Naive thymus-derived CD4-positive, alpha-beta T cell (primary cell): ENCODE measurements around the gene PCDHGB1. TPM values are rescaled to one million over a fixed set of nuclear protein-coding genes. Genes with fewer than 3 reads are reported as not detected.
"Not testable (repeated sequence)": the region's sequence is repeated elsewhere in the genome, so short reads cannot be mapped to it uniquely, and the experiment has no call there.

Experiments
- ATAC-seq: fragments of 150-1000 bp; cut with Tn5 transposase; 2 replicates; pipeline ENCODE4 v1.10.0; 2021; ENCODE audit warnings: mild to moderate bottlenecking, moderate library complexity
- CTCF ChIA-PET: fragments of 350-600 bp; sonication (Branson Sonifier 250); formaldehyde crosslinking; loops from one replicate; lab custom pipeline; 2021; ENCODE audit warnings: antibody characterized with exemption; lab: Charles Lee
- POLR2A ChIA-PET: fragments of 350-600 bp; sonication (Branson Sonifier 250); formaldehyde crosslinking; loops from one replicate; lab custom pipeline; 2021; ENCODE audit warnings: antibody characterized with exemption, inconsistent platforms; lab: Charles Lee
- DNase-seq, 9 donors: peaks; one replicate each; pipeline versions ENCODE4 v3.0.0 to v3.0.0-alpha.2; 2020 to 2022; ENCODE audit warnings: mixed read lengths in 1 of 9
- H3K27ac ChIP-seq: one replicate; pipeline ENCODE4 v1.7.0; 2013; ENCODE audit warnings: mild to moderate bottlenecking, low read depth, low read length, moderate library complexity
- H3K27me3 ChIP-seq, 2 donors: one replicate each; pipeline ENCODE4 v1.7.0; 2013; ENCODE audit warnings: low read length in 2 of 2, mild to moderate bottlenecking in 2 of 2, moderate library complexity in 2 of 2; ENCODE audit not compliant: control insufficient read depth in 2 of 2, insufficient read depth in 2 of 2
- H3K36me3 ChIP-seq, 3 experiments: 1 replicate in 2 of 3; 2 replicates in 1 of 3; pipeline ENCODE4 v1.7.0; 2013; ENCODE audit warnings: low read length in 3 of 3, mild to moderate bottlenecking in 3 of 3, moderate library complexity in 1 of 3; ENCODE audit not compliant: insufficient read depth in 3 of 3, control insufficient read depth in 2 of 3
- H3K4me1 ChIP-seq, 2 donors: one replicate each; pipeline ENCODE4 v1.7.0; 2013; ENCODE audit warnings: low read length in 2 of 2, mild to moderate bottlenecking in 2 of 2, moderate library complexity in 1 of 2; ENCODE audit not compliant: control insufficient read depth in 2 of 2, insufficient read depth in 2 of 2
- H3K4me3 ChIP-seq: 2 replicates; pipeline ENCODE4 v1.7.0; 2013; ENCODE audit warnings: mild to moderate bottlenecking, low read length
- H3K9me3 ChIP-seq, 3 experiments: 1 replicate in 2 of 3; 2 replicates in 1 of 3; pipeline ENCODE4 v1.7.0; 2013; ENCODE audit warnings: low read length in 3 of 3; ENCODE audit not compliant: control insufficient read depth in 2 of 3
- H3K27ac Mint-ChIP-seq, 9 donors: one replicate each; pipeline ENCODE4 v1.8.0; 2020 to 2022; ENCODE audit warnings: mixed read lengths in 9 of 9, mild to moderate bottlenecking in 8 of 9, moderate library complexity in 5 of 9, inconsistent platforms in 2 of 9
- H3K27me3 Mint-ChIP-seq, 5 donors: one replicate each; pipeline ENCODE4 v1.8.0; 2021 to 2022; ENCODE audit warnings: mixed read lengths in 5 of 5, mild to moderate bottlenecking in 1 of 5
- H3K36me3 Mint-ChIP-seq, 5 donors: one replicate each; pipeline ENCODE4 v1.8.0; 2020 to 2022; ENCODE audit warnings: mixed read lengths in 5 of 5, mild to moderate bottlenecking in 3 of 5, inconsistent platforms in 1 of 5
- H3K4me1 Mint-ChIP-seq, 7 donors: one replicate each; pipeline ENCODE4 v1.8.0; 2020 to 2022; ENCODE audit warnings: mixed read lengths in 7 of 7, mild to moderate bottlenecking in 3 of 7, inconsistent platforms in 1 of 7
- H3K4me3 Mint-ChIP-seq, 10 donors: one replicate each; pipeline ENCODE4 v1.8.0; 2020 to 2022; ENCODE audit warnings: mild to moderate bottlenecking in 10 of 10, mixed read lengths in 10 of 10, moderate library complexity in 6 of 10, inconsistent platforms in 2 of 10
- H3K9me3 Mint-ChIP-seq, 11 donors: one replicate each; pipeline ENCODE4 v1.8.0; 2020 to 2022; ENCODE audit warnings: mixed read lengths in 11 of 11, mild to moderate bottlenecking in 4 of 11, inconsistent platforms in 1 of 11, moderate library complexity in 1 of 11
- intact Hi-C, 2 donors: fragments of 100-400 bp; cut with micrococcal nuclease; formaldehyde crosslinking; loops; one replicate each; pipeline ENCODE4 v1.15.1; 2023
- polyA plus RNA-seq, 2 donors: library from polyadenylated mRNA; unstranded; fragments of 300-500 nt; fragmentation: Illumina TruSeq; gene quantifications; one replicate each; pipeline ENCODE4 v1.2.3, GENCODE V29; 2021
- total RNA-seq, 6 experiments: library from RNA in 5 of 6; stranded (reverse) in 5 of 6; gene quantifications; 1 replicate in 5 of 6; 2 replicates in 1 of 6; pipeline ENCODE4 v1.2.3 and lab custom pipeline; 2021 to 2026

PCDHGB1 gene
- total RNA-seq = under 1 TPM in 1 of 5 experiments, not detected in 4; 0.24 TPM
- not detected for polyA plus RNA-seq
- total RNA-seq (lab: John Stamatoyannopoulos, UW) = 0.54 reads per million

DNA sequence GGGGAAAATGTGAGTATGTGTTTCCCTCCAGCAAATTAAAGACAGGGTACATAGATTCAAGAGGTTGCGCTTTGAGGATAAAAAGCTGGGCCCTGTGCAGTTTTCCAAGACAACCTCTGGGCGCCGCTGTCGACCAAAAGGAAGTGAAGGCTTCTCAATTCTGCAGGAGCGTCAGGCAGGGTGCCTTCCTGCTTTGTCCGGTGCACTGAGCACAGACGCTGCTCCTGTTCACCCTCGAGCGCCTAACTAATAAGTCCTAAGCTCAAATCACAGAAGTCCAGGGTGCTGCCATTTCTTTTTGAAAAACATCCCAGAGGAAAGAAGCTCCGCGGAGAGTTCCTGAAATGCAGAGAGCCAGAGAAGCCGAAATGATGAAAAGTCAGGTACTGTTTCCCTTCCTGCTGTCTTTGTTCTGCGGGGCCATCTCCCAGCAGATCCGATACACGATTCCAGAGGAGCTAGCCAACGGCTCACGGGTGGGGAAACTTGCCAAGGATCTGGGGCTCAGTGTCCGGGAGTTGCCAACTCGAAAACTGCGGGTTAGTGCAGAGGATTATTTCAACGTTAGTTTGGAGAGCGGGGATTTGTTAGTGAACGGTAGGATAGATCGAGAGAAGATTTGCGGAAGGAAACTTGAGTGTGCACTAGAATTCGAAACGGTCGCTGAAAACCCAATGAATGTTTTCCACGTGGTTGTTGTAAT lies at the start of gene PCDHGB1:
PCDHGB1 (plus strand) TSS at position 183 of the 703 bp plus-strand sequence; CDS start at position 345, 162 bp downstream.
- peaks cover 0 to 36% (median 0%) of the 10 kb centered on the region in 3 experiments for H3K9me3 ChIP-seq

DNA sequence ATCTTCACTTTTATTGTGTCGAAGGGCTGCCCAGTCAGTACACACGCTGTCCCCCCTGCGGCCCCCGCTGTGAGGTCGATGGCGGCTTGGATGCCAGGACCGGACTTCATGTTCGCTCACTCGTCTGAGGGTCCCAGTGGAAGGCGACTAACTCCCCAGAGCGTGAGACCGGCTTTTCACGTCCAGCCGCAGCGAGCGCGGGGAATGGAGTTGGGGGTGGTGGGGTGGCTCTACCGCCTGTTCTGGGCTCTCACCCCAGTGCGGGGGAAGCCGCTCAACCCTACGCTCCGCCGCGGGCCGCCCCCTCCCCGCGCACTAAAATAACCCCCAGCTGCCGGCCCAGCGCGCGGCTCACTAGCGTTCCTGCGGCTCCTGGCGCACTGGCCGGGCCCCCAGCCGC lies 46.1 kb upstream of the PCDHGB1 start, which contains the start of gene SLC25A2:
SLC25A2 (minus strand) TSS at position 294 of the 400 bp plus-strand sequence; CDS start at position 110, 184 bp downstream.
- H3K27me3 ChIP-seq = no peaks in the 10 kb centered on the region
- Mint-ChIP-seq H3K9me3 (peaks cover 7 to 97% (median 63%) of the 10 kb centered on the region in 11 donors), H3K4me1 (no peaks in the 10 kb centered on the region), H3K27me3 (no peaks in the 10 kb centered on the region), H3K4me3 (peak within 1 kb of the TSS in 2 of 10 donors; percentile 21 to 26), H3K36me3 (peaks cover 2 to 34% (median 24%) of the 10 kb centered on the region in 5 donors), H3K27ac (peak within 1 kb of the TSS in 1 of 9 donors; percentile 29)
- intact Hi-C loops = no loop called here
- CTCF ChIA-PET = interaction anchor here (0.6 kb wide), 1 partner anchor 215 kb away, joined by 3 read pairs; no protein-coding TSS in a partner anchor
- ATAC-seq = no peak
- H3K36me3 ChIP-seq = no peaks in the 10 kb centered on the region
- no peaks in the 10 kb centered on the region for H3K4me1 ChIP-seq
- no peak within 1 kb of the TSS for H3K27ac ChIP-seq
- DNase-seq = no peak
- H3K9me3 ChIP-seq = peaks cover 4 to 85% (median 25%) of the 10 kb centered on the region in 3 experiments
- POLR2A ChIA-PET = no interaction called here
- H3K4me3 ChIP-seq = no peak within 1 kb of the TSS

More for the DNA sequence above, at the start of gene PCDHGB1:
- POLR2A ChIA-PET = no interaction called here
- H3K4me1 ChIP-seq = no peaks in the 10 kb centered on the region
- ATAC-seq (peak; percentile 47), DNase-seq (peak in 2 of 9 donors; percentile 18 to 28)
- intact Hi-C loops = no loop called here
- H3K27ac ChIP-seq = no peak within 1 kb of the TSS
- H3K36me3 ChIP-seq = no peaks in the 10 kb centered on the region
- peaks cover 3 to 5% of the 10 kb centered on the region in 2 donors for H3K27me3 ChIP-seq
- Mint-ChIP-seq H3K36me3 (peaks cover 0 to 41% (median 7%) of the 10 kb centered on the region in 5 donors), H3K9me3 (peaks cover 7 to 90% (median 48%) of the 10 kb centered on the region in 11 donors), H3K4me3 (peak within 1 kb of the TSS in 6 of 10 donors; percentile 2 to 79 (median 59)), H3K27me3 (peaks cover 23 to 86% (median 83%) of the 10 kb centered on the region in 5 donors), H3K27ac (peak within 1 kb of the TSS in 1 of 9 donors; percentile 42), H3K4me1 (peaks cover 0 to 3% (median 0%) of the 10 kb centered on the region in 7 donors)
- H3K4me3 ChIP-seq = no peak within 1 kb of the TSS
- CTCF ChIA-PET = no interaction called here

DNA sequence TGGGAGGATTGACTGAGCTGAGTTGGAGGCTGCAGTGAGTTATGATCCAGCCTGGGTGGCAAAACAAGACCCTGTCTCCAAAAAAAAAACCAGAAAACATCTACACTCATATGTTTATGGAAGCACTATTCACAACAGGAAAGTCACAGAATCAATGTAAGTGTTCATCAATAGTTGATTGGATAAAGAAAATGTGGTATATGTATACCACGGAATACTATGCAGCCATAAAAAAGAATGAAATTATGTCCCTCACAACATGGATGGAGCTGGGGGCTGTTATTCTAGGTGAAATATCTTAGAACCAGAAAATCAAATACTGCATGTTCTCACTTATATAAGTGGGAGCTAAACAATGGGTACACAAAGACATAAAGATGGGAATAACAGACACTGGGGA lies 43.3 kb upstream of the PCDHGB1 start:
- H3K36me3 ChIP-seq = no peaks in the 10 kb centered on the region
- peaks cover 4 to 80% (median 19%) of the 10 kb centered on the region in 3 experiments for H3K9me3 ChIP-seq
- no peak overlapping the region for H3K4me3 ChIP-seq
- DNase-seq = no peak
- Mint-ChIP-seq H3K36me3 (peaks cover 4 to 42% (median 25%) of the 10 kb centered on the region in 5 donors), H3K27ac (no peak overlapping the region), H3K4me1 (no peaks in the 10 kb centered on the region), H3K27me3 (no peaks in the 10 kb centered on the region), H3K9me3 (peaks cover 8 to 97% (median 74%) of the 10 kb centered on the region in 11 donors), H3K4me3 (no peak overlapping the region)
- intact Hi-C loops = no loop called here
- no peaks in the 10 kb centered on the region for H3K27me3 ChIP-seq
- no peaks in the 10 kb centered on the region for H3K4me1 ChIP-seq
- H3K27ac ChIP-seq = no peak overlapping the region
- ChIA-PET POLR2A (no interaction called here), CTCF (no interaction called here)
- ATAC-seq = no peak

DNA sequence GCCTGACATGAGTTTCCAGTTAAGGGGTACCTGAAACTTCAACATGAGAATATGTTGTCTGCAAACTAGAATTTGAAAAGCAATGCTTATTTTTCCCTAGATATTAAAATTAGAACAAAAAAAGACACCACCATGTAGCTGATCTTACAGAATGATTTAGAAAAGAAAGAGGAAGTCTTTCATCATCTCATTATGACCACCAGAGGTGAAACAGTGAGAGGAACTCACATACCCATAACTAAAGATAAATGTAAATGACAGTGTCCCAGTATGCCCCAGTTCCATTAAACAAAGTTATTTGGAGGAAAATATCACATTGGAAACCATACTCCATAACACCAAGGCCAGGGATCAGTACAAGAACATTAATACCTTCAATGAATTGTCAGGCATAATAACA lies 36.2 kb upstream of the PCDHGB1 start:
- intact Hi-C loops = no loop called here
- Histone ChIP-seq H3K27me3 (no peaks in the 10 kb centered on the region), H3K36me3 (peaks cover 0 to 7% (median 0%) of the 10 kb centered on the region in 3 experiments), H3K4me1 (no peaks in the 10 kb centered on the region), H3K4me3 (no peak overlapping the region), H3K9me3 (peaks cover 12 to 86% (median 22%) of the 10 kb centered on the region in 3 experiments), H3K27ac (no peak overlapping the region)
- no peak overlapping the region for H3K27ac Mint-ChIP-seq
- no peak overlapping the region for H3K4me3 Mint-ChIP-seq
- no peak for ATAC-seq
- no peak for DNase-seq
- H3K36me3 Mint-ChIP-seq = peaks cover 32 to 74% (median 57%) of the 10 kb centered on the region in 5 donors
- H3K9me3 Mint-ChIP-seq = peaks cover 23 to 98% (median 82%) of the 10 kb centered on the region in 11 donors
- peaks cover 4 to 17% (median 11%) of the 10 kb centered on the region in 7 donors for H3K4me1 Mint-ChIP-seq
- ChIA-PET CTCF (no interaction called here), POLR2A (no interaction called here)
- H3K27me3 Mint-ChIP-seq = no peaks in the 10 kb centered on the region

DNA sequence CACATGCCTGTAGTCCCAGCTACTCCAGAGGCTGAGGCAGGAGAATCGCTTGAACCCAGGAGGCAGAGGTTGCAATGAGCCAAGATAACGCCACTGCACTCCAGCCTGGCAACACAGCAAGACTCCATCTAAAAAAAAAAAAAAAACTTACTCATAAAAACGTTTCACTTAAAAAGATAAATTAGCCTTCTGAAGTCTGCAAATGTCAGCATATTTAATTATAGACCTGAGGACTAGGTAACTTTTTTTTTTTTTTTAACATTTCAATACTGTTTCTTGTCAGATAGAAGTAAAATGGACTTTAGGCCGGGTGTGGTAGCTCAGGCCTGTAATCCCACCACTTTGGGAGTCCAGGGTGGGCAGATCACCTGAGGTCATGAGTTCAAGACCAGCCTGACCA lies 32.9 kb upstream of the PCDHGB1 start:
- H3K27ac ChIP-seq, DNase-seq, CTCF ChIA-PET, H3K4me1 ChIP-seq, H3K27me3 Mint-ChIP-seq, H3K27me3 ChIP-seq, H3K4me3 ChIP-seq, intact Hi-C loops, ATAC-seq: not testable (repeated sequence)
- peaks cover 49 to 78% (median 70%) of the 10 kb centered on the region in 5 donors for H3K36me3 Mint-ChIP-seq
- peaks cover 0 to 21% (median 10%) of the 10 kb centered on the region in 3 experiments for H3K36me3 ChIP-seq
- H3K4me1 Mint-ChIP-seq = peaks cover 18 to 47% (median 29%) of the 10 kb centered on the region in 7 donors
- H3K4me3 Mint-ChIP-seq = peak overlapping the region in 1 of 10 donors; percentile 12
- H3K9me3 Mint-ChIP-seq = peaks cover 24 to 98% (median 83%) of the 10 kb centered on the region in 11 donors
- POLR2A ChIA-PET = interaction anchor here (0.7 to 0.8 kb wide), 2 partner anchors 18 to 161 kb away, joined by 3 to 7 read pairs; no protein-coding TSS in a partner anchor
- peak overlapping the region in 1 of 9 donors; percentile 31 for H3K27ac Mint-ChIP-seq
- peaks cover 26 to 84% (median 32%) of the 10 kb centered on the region in 3 experiments for H3K9me3 ChIP-seq

DNA sequence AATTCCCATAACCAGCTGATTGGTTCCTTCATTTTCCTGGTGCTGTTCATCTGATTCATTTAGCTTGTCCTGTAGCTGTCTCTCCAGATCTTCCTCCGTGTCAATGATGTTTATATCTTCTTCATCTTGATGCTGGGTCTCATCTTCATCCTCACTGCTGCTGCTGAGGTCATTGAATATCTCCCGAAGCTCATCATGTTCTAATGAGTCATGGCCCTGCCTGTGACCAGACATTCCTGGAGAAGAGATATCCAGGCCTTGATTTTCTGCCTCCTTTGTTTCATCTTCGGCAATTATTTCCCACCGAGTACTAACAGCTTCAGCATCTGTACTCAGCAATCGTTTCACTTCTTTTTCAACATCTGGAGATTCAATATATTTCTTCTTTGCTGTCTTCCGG lies 30.7 kb upstream of the PCDHGB1 start:
- Mint-ChIP-seq H3K27ac (peak overlapping the region in 3 of 9 donors; percentile 53 to 100 (median 97)), H3K36me3 (peaks cover 43 to 64% (median 55%) of the 10 kb centered on the region in 5 donors), H3K4me3 (peak overlapping the region; percentile 12 to 100 (median 96)), H3K27me3 (peaks cover 0 to 3% (median 0%) of the 10 kb centered on the region in 5 donors), H3K4me1 (peaks cover 18 to 47% (median 29%) of the 10 kb centered on the region in 7 donors), H3K9me3 (peaks cover 20 to 90% (median 66%) of the 10 kb centered on the region in 11 donors)
- no peaks in the 10 kb centered on the region for H3K27me3 ChIP-seq
- CTCF ChIA-PET = interaction anchor here (0.5 to 2.4 kb wide), 3 partner anchors 194 to 1733 kb away, joined by 4 to 15 read pairs (median 5); no protein-coding TSS in a partner anchor
- DNase-seq = no peak
- intact Hi-C loops = no loop called here
- H3K36me3 ChIP-seq = peaks cover 0 to 21% (median 10%) of the 10 kb centered on the region in 3 experiments
- POLR2A ChIA-PET = interaction anchor here (1.0 to 2.6 kb wide), 5 partner anchors 11 to 917 kb away, joined by 3 to 26 read pairs (median 4); partner anchors contain the start of genes ANKHD1 and PCDHGA1
- no peak for ATAC-seq
- H3K9me3 ChIP-seq = peaks cover 26 to 62% (median 28%) of the 10 kb centered on the region in 3 experiments
- peak overlapping the region; percentile 95 for H3K4me3 ChIP-seq
- H3K4me1 ChIP-seq = peaks cover 7% of the 10 kb centered on the region in 2 donors
- H3K27ac ChIP-seq = no peak overlapping the region
